K562 (cell line): Measurements from ENCODE around the gene C2orf76.
"Not testable (repeated sequence)": the region's sequence is repeated elsewhere in the genome, so short reads cannot be mapped to it uniquely, and the experiment has no call there.

Source experiments
- CREB1 ChIP-seq, 2 experiments: sonication (generic) in 1 of 2; formaldehyde crosslinking in 1 of 2; IDR thresholded peaks; 2 replicates each; pipeline versions ENCODE4 v1.6.1 to v1.8.0; 2012 to 2022; ENCODE audit warnings: inconsistent platforms in 1 of 2, mild to moderate bottlenecking in 1 of 2, missing genetic modification reagents in 1 of 2, moderate library complexity in 1 of 2
- GATA2 ChIP-seq: sonication (generic); formaldehyde crosslinking; IDR thresholded peaks from 2 replicates; pipeline ENCODE4 v1.4.0; 2020; ENCODE audit warnings: mild to moderate bottlenecking, missing genetic modification reagents
- MAZ ChIP-seq, 2 experiments: fragments of 450-650 bp in 1 of 2; sonication (generic) in 1 of 2; formaldehyde crosslinking; IDR thresholded peaks in 1 of 2; conservative IDR thresholded peaks in 1 of 2; 2 replicates each; pipeline versions ENCODE4 v1.4.0 to v1.5.0; 2020; ENCODE audit warnings: mild to moderate bottlenecking in 1 of 2, missing genetic modification reagents in 1 of 2
- NEUROD1 ChIP-seq: fragments of 150-350 bp; IDR thresholded peaks from 2 replicates; pipeline ENCODE4 v1.6.1; 2014; ENCODE audit warnings: borderline replicate concordance, low read length, low read depth; ENCODE audit not compliant: partially characterized antibody
- PCBP1 ChIP-seq: fragments of 200-400 bp; formaldehyde crosslinking; IDR thresholded peaks from 2 replicates; pipeline ENCODE4 v1.6.1; 2018; ENCODE audit warnings: mild to moderate bottlenecking, low read depth, low read length; ENCODE audit not compliant: poor library complexity, severe bottlenecking
- SRF ChIP-seq, 2 experiments: fragments of 250-450, 450-650 bp in 1 of 2; sonication (Bioruptor Pico) in 1 of 2; sonication (generic) in 1 of 2; formaldehyde crosslinking; IDR thresholded peaks; 2 replicates each; pipeline versions ENCODE4 v1.5.0 to v1.5.1; 2020 to 2022; ENCODE audit warnings: mild to moderate bottlenecking in 1 of 2, missing genetic modification reagents in 1 of 2
- TAF1 ChIP-seq: IDR thresholded peaks from 2 replicates; pipeline ENCODE4 v1.6.1; 2011; ENCODE audit warnings: mild to moderate bottlenecking, low read length, moderate library complexity; ENCODE audit not compliant: insufficient read depth, control insufficient read depth, severe bottlenecking; ENCODE audit errors: extremely low read depth
- ZNF12 ChIP-seq: sonication (generic); formaldehyde crosslinking; IDR thresholded peaks from 2 replicates; pipeline ENCODE4 v1.4.0; 2020; ENCODE audit warnings: mild to moderate bottlenecking, missing genetic modification reagents
- ZNF24 ChIP-seq: fragments of 450-650 bp; IDR thresholded peaks from 2 replicates; pipeline ENCODE4 v1.6.1; 2016
- ZNF507 ChIP-seq: conservative IDR thresholded peaks from 2 replicates; pipeline ENCODE4 v1.6.1; 2017; ENCODE audit warnings: missing genetic modification characterization, missing compliant biosample characterization
- TF ChIP-seq, protein P1 (sequence below), 3 experiments: IDR thresholded peaks in 2 of 3; conservative IDR thresholded peaks in 1 of 3; 2 replicates each; pipeline ENCODE4 v1.5.1; 2011 to 2012; ENCODE audit warnings: low read length in 3 of 3, mild to moderate bottlenecking in 3 of 3, control low read depth in 2 of 3, improper control_type of control experiment in 1 of 3, inconsistent platforms in 1 of 3, low read depth in 1 of 3, mixed read lengths in 1 of 3, moderate library complexity in 1 of 3; ENCODE audit not compliant: insufficient read depth in 2 of 3

DNA sequence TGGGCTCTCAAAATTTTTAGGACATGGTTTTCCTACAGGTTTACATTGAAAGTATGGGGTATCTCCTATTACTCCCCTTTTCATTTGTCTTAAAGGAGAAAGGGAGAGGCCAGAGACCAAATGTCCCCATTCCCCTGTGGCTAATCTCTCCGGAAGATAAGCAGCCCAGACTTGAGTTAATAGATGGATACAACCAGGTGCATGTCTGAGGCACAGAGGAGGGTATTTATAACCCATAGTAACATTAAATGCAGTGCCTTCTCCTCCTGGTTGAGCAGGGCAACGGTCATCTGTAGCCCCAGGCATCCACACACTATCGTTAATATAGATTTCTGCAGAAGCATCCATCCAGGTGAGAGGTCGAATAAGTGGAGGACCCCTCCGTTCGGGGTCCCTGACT is 9.8 kb upstream of the C2orf76 start:
- TF ChIP-seq CREB1 (IDR thresholded peaks at IDR 0.05); CREB1 (CRISPR knock-in tag; IDR thresholded peaks at IDR 0.05); SRF (CRISPR knock-in tag; IDR thresholded peaks at IDR 0.05); NEUROD1; ZNF24; MAZ (CRISPR knock-in tag; conservative IDR thresholded peaks at IDR 0.05 in 1 of 2, IDR thresholded peaks at IDR 0.05 in 1 of 2); GATA2; ZNF507 (tag); PCBP1; TAF1; ZNF12: not testable (repeated sequence)
- TF ChIP-seq, protein P1, sequence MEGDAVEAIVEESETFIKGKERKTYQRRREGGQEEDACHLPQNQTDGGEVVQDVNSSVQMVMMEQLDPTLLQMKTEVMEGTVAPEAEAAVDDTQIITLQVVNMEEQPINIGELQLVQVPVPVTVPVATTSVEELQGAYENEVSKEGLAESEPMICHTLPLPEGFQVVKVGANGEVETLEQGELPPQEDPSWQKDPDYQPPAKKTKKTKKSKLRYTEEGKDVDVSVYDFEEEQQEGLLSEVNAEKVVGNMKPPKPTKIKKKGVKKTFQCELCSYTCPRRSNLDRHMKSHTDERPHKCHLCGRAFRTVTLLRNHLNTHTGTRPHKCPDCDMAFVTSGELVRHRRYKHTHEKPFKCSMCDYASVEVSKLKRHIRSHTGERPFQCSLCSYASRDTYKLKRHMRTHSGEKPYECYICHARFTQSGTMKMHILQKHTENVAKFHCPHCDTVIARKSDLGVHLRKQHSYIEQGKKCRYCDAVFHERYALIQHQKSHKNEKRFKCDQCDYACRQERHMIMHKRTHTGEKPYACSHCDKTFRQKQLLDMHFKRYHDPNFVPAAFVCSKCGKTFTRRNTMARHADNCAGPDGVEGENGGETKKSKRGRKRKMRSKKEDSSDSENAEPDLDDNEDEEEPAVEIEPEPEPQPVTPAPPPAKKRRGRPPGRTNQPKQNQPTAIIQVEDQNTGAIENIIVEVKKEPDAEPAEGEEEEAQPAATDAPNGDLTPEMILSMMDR (IDR thresholded peaks at IDR 0.05 in 2 of 3, conservative IDR thresholded peaks at IDR 0.05 in 1 of 3; ENCODE audit: insufficient read depth in 2 of 3, low read depth in 1 of 3, low read length in 3 of 3), result not testable (repeated sequence)
